ENCODE measurements around the gene FBXW7. TPM values are rescaled to one million over a fixed set of nuclear protein-coding genes. Genes with fewer than 3 reads are reported as not detected.

The FBXW7 gene
- total RNA-seq, 1 donor from 2014 or later, result 59.4 TPM

GRCh38 chr4:152522245-152522644 is 13.6 kb downstream of the FBXW7 start:
- DNase-seq (no peak), ATAC-seq (no peak)
- intact Hi-C loops (cut with micrococcal nuclease), result no loop called here

- DNase-seq, result no peak
- intact Hi-C loops (cut with micrococcal nuclease), result no loop called here
- no peak for ATAC-seq
Measured at GRCh38 chr4:152516156-152516555, 19.7 kb downstream of the FBXW7 start.

GRCh38 chr4:152515678-152516077 is 20.2 kb downstream of the FBXW7 start:
- ATAC-seq (no peak), DNase-seq (no peak)
- intact Hi-C loops (cut with micrococcal nuclease), result no loop called here

GRCh38 chr4:152514356-152514755 is 21.5 kb downstream of the FBXW7 start:
- DNase-seq (no peak), ATAC-seq (no peak)
- intact Hi-C loops (cut with micrococcal nuclease), result no loop called here

- ATAC-seq, result no peak
- DNase-seq, result no peak
- intact Hi-C loops (cut with micrococcal nuclease), result no loop called here
Measured at GRCh38 chr4:152513078-152513477, 22.8 kb downstream of the FBXW7 start.

- ATAC-seq, result no peak
- intact Hi-C loops (cut with micrococcal nuclease), result no loop called here
Measured at GRCh38 chr4:152512483-152512882, 23.4 kb downstream of the FBXW7 start.

GRCh38 chr4:152510349-152511147 is 25.3 kb downstream of the FBXW7 start:
- DNase-seq (no peak), ATAC-seq (no peak)
- intact Hi-C loops (cut with micrococcal nuclease), result no loop called here

More at GRCh38 chr4:152512483-152512882, 23.4 kb downstream of the FBXW7 start:
- DNase-seq, result no peak

GRCh38 chr4:152509595-152510225 is 26.2 kb downstream of the FBXW7 start:
- no peak for DNase-seq
- ATAC-seq, result no peak
- intact Hi-C loops (cut with micrococcal nuclease), result loop anchor here (10.0 kb wide), 2 partner anchors 135 to 225 kb away; no protein-coding TSS in a partner anchor

GRCh38 chr4:152508818-152509217 is 27.1 kb downstream of the FBXW7 start:
- no peak for ATAC-seq

GRCh38 chr4:152508386-152508785 is 27.5 kb downstream of the FBXW7 start:
- ATAC-seq (no peak), DNase-seq (no peak)
- intact Hi-C loops (cut with micrococcal nuclease), result loop anchor here (10.0 kb wide), 2 partner anchors 136 to 226 kb away; no protein-coding TSS in a partner anchor

More at GRCh38 chr4:152508818-152509217, 27.1 kb downstream of the FBXW7 start:
- intact Hi-C loops (cut with micrococcal nuclease), result loop anchor here (10.0 kb wide), 2 partner anchors 136 to 226 kb away; no protein-coding TSS in a partner anchor
- DNase-seq, result no peak

- intact Hi-C loops (cut with micrococcal nuclease), result loop anchor here (10.0 kb wide), 2 partner anchors 141 to 231 kb away; no protein-coding TSS in a partner anchor
- no peak for ATAC-seq
Measured at GRCh38 chr4:152503653-152504290, 32.1 kb downstream of the FBXW7 start.

GRCh38 chr4:152501846-152502536 is 33.9 kb downstream of the FBXW7 start:
- ATAC-seq, result no peak
- intact Hi-C loops (cut with micrococcal nuclease), result loop anchor here (10.0 kb wide), 2 partner anchors 143 to 233 kb away; no protein-coding TSS in a partner anchor
- no peak for DNase-seq

More at GRCh38 chr4:152503653-152504290, 32.1 kb downstream of the FBXW7 start:
- no peak for DNase-seq

- peak; percentile 69 for ATAC-seq
- intact Hi-C loops (cut with micrococcal nuclease), result loop anchor here (10.0 kb wide), 2 partner anchors 144 to 234 kb away; no protein-coding TSS in a partner anchor
Measured at GRCh38 chr4:152500800-152501434, 35.0 kb downstream of the FBXW7 start.

GRCh38 chr4:152500275-152500674 is 35.6 kb downstream of the FBXW7 start:
- ATAC-seq (no peak), DNase-seq (no peak)
- intact Hi-C loops (cut with micrococcal nuclease), result loop anchor here (10.0 kb wide), 2 partner anchors 145 to 235 kb away; no protein-coding TSS in a partner anchor

More at GRCh38 chr4:152500800-152501434, 35.0 kb downstream of the FBXW7 start:
- DNase-seq, result no peak

GRCh38 chr4:152499344-152499743 is 36.5 kb downstream of the FBXW7 start:
- intact Hi-C loops (cut with micrococcal nuclease), result no loop called here
- ATAC-seq (no peak), DNase-seq (no peak)

- DNase-seq, result no peak
- intact Hi-C loops (cut with micrococcal nuclease), result no loop called here
- ATAC-seq, result no peak
Measured at GRCh38 chr4:152494020-152494419, 41.9 kb downstream of the FBXW7 start.

GRCh38 chr4:152488246-152488645 is 47.6 kb downstream of the FBXW7 start:
- DNase-seq (no peak), ATAC-seq (no peak)
- intact Hi-C loops (cut with micrococcal nuclease), result no loop called here
